GM10847 (cell line): ENCODE measurements around the gene RNU7-1.
A peak's percentile ranks its signal among the peaks of the same experiment; 100 is the strongest.

Experiments
- POLR2A ChIP-seq: IDR thresholded peaks from 2 replicates; pipeline ENCODE4 v1.6.1; 2011; ENCODE audit not compliant: insufficient read length; ENCODE audit errors: extremely low read depth

Gene RNU7-1

GRCh38 chr12:6914947-6915788, 28.4 kb upstream of the RNU7-1 start:
- TF ChIP-seq POLR2A: no peak

GRCh38 chr12:6915789-6916285, 27.8 kb upstream of the RNU7-1 start:
- no peak for TF ChIP-seq POLR2A

- TF ChIP-seq POLR2A: no peak
These were observed 27.0 kb upstream of the RNU7-1 start for GRCh38 chr12:6916426-6917200.

- TF ChIP-seq POLR2A: no peak
These were observed 26.0 kb upstream of the RNU7-1 start for GRCh38 chr12:6917491-6918231.

GRCh38 chr12:6919588-6919987, 24.0 kb upstream of the RNU7-1 start:
- TF ChIP-seq POLR2A: no peak

- TF ChIP-seq POLR2A: no peak
These were observed 22.1 kb upstream of the RNU7-1 start for GRCh38 chr12:6921539-6921938.

GRCh38 chr12:6921996-6922946, 21.3 kb upstream of the RNU7-1 start:
- TF ChIP-seq POLR2A: no peak

- no peak for TF ChIP-seq POLR2A
These were observed 20.4 kb upstream of the RNU7-1 start for GRCh38 chr12:6923003-6923732.

GRCh38 chr12:6923851-6924250, 19.8 kb upstream of the RNU7-1 start:
- TF ChIP-seq POLR2A: no peak

- TF ChIP-seq POLR2A: no peak
These were observed 18.4 kb upstream of the RNU7-1 start for GRCh38 chr12:6925239-6925539.

GRCh38 chr12:6925540-6926279, 17.9 kb upstream of the RNU7-1 start:
- no peak for TF ChIP-seq POLR2A

- TF ChIP-seq POLR2A: peak; percentile 46
These were observed 16.1 kb upstream of the RNU7-1 start, which contains the start of gene ATN1 for GRCh38 chr12:6927379-6928021. Gene ATN1, plus strand, starts transcription at chr12:6927959. Its CDS starts 6,043 bp downstream, at chr12:6934002.
